ENCODE results near the gene KRTAP5-5.
"Not testable (repeated sequence)": the region's sequence is repeated elsewhere in the genome, so short reads cannot be mapped to it uniquely, and the experiment has no call there.

The KRTAP5-5 gene

DNA sequence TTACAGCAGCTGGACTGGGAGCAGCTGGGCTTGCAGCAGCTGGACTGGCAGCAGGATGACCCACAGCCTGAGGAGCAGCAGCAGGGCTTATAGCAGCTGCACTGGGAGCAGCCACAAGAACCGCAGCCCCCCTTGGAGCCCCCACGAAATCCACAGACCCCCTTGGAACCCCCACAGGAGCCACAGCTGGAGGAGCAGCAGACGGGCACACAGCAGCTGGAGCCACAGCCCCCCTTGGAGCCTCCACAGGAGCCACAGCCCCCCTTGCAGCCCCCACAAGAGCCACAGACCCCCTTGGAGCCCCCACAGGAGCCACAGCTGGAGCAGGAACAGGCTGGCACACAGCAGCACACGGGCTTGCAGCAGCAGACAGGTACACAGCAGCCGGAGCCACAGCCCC is 21.7 kb upstream of the KRTAP5-5 start:
- H3K27me3 ChIP-seq (ENCODE audit: insufficient read depth, low read length), result peaks cover 13% of the 10 kb centered on the region; the same call in 1 of the 2 replicates
- not testable (repeated sequence) for H3K27ac ChIP-seq (ENCODE audit: low read depth, low read length); H3K4me1 ChIP-seq (ENCODE audit: insufficient read depth, low read length); H3K36me3 ChIP-seq (ENCODE audit: insufficient read depth, low read length); H3K9me3 ChIP-seq (ENCODE audit: insufficient read depth, low read depth, low read length); H3K4me3 ChIP-seq (ENCODE audit: low read length); H3K9ac ChIP-seq (ENCODE audit: low read depth, low read length)
- 82% methylated on average over 5 of the region's 5 CpGs for WGBS

DNA sequence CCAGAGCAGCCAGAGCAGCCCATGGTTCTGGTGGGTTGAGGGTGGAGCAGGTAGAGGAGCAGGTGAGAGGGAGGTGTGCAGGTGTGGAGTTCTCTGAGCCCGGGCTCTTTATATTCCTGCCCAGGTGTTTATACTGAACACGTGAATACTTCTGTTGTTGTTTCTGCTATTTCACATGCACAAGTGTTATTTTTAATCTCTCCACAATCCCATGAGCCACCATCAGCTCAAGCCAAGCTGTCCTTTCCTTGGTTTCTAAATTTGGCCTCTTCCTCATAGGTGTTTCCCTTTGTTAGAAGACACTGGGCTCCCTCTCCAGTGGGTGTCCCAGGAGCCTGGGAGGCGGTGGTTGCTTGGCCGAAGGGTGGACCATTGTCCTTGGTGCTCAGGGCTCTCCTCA is 21.2 kb upstream of the KRTAP5-5 start, which contains the start of gene KRTAP5-3:
TSS of gene KRTAP5-3 (minus strand) at position 101 of the 400 bp plus-strand sequence. CDS start at position 23, 78 bp downstream.
- 73% methylated on average over 4 of the region's 4 CpGs for WGBS
- Histone ChIP-seq H3K27ac (ENCODE audit: low read depth, low read length) (no peak within 1 kb of the TSS), H3K36me3 (ENCODE audit: insufficient read depth, low read length) (no peaks in the 10 kb centered on the region), H3K27me3 (ENCODE audit: insufficient read depth, low read length) (peaks cover 13% of the 10 kb centered on the region; the same call in 1 of the 2 replicates), H3K4me3 (ENCODE audit: low read length) (no peak within 1 kb of the TSS), H3K9me3 (ENCODE audit: insufficient read depth, low read depth, low read length) (peaks cover 3% of the 10 kb centered on the region; the same call in 1 of the 2 replicates), H3K4me1 (ENCODE audit: insufficient read depth, low read length) (0 out of 2 replicates have a peak, but pooled peaks cover 9% of the 10 kb centered on the region), H3K9ac (ENCODE audit: low read depth, low read length) (no peak within 1 kb of the TSS)

DNA sequence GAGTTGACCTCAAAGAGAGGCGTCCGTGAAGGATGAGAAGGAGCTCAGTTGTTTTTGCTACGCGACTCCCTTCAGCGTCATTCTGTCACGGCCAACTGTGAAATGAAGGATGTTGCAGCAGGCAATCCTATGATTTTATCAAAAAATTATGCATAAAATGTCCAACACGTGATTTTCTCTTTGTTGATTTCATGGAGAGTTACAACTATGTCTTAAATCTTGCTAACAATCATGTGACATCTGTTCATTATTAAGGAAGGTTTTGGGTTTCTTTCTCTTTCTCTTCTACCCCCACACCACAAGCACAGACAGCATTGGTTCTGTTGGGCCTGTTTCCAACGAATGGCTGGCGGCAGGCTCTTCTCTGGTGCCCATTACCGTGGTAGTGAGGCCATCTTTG is 11.3 kb upstream of the KRTAP5-5 start:
- Histone ChIP-seq H3K9ac (ENCODE audit: low read depth, low read length) (no peak overlapping the region), H3K9me3 (ENCODE audit: insufficient read depth, low read depth, low read length) (no peaks in the 10 kb centered on the region), H3K4me3 (ENCODE audit: low read length) (no peak overlapping the region), H3K27me3 (ENCODE audit: insufficient read depth, low read length) (peaks cover 5% of the 10 kb centered on the region), H3K27ac (ENCODE audit: low read depth, low read length) (no peak overlapping the region), H3K4me1 (ENCODE audit: insufficient read depth, low read length) (no peaks in the 10 kb centered on the region), H3K36me3 (ENCODE audit: insufficient read depth, low read length) (no peaks in the 10 kb centered on the region)
- WGBS, result 82% methylated on average over 10 of the region's 10 CpGs

DNA sequence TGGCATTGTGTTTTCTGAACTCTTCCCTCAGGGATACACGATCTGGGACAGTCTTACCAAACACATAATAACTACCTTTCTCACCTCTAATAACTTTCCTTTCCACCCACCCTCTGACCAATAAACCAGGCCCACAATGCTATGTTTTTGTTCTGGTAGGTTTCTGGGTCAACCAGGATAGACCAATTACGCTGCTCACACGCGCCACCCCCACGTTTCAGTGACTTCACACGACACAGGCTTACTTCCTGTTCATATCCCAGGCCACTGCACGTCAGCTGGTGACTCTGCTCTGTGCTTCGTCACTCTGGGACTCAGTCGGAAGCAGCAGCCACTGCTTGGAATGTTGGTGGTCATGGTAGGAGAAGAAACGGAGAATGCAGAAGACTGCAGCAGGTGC is 10.1 kb upstream of the KRTAP5-5 start:
- H3K27ac ChIP-seq (ENCODE audit: low read depth, low read length), result no peak overlapping the region
- no peak overlapping the region for H3K4me3 ChIP-seq (ENCODE audit: low read length)
- H3K4me1 ChIP-seq (ENCODE audit: insufficient read depth, low read length), result no peaks in the 10 kb centered on the region
- WGBS, result 95% methylated on average over 10 of the region's 10 CpGs
- H3K27me3 ChIP-seq (ENCODE audit: insufficient read depth, low read length), result peaks cover 5% of the 10 kb centered on the region
- no peaks in the 10 kb centered on the region for H3K9me3 ChIP-seq (ENCODE audit: insufficient read depth, low read depth, low read length)
- H3K9ac ChIP-seq (ENCODE audit: low read depth, low read length), result no peak overlapping the region
- H3K36me3 ChIP-seq (ENCODE audit: insufficient read depth, low read length), result no peaks in the 10 kb centered on the region

DNA sequence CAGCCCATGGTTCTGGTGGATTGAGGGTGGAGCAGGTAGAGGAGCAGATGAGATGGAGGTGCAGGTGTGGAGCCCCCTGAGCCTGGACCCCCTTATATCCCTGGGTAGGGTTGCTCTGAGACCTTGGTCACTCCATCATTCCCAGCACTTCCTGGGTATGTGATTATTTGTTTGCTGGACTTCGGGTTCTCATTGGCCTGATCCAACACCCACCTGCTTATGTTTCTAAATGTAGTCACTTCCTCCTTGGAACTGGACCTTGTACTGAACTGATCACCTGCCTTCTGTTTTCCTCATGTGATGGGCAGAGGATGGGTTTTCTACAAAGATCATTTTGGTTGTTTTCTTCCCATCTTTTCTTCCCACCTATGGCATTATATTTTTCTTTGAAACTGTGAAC is 7.5 kb upstream of the KRTAP5-5 start, which contains the start of gene KRTAP5-4:
TSS of gene KRTAP5-4 (minus strand) at position 53 of the 400 bp plus-strand sequence. CDS start at position 8, 45 bp downstream.
- Histone ChIP-seq H3K4me1 (ENCODE audit: insufficient read depth, low read length) (no peaks in the 10 kb centered on the region), H3K36me3 (ENCODE audit: insufficient read depth, low read length) (no peaks in the 10 kb centered on the region), H3K9ac (ENCODE audit: low read depth, low read length) (no peak within 1 kb of the TSS), H3K9me3 (ENCODE audit: insufficient read depth, low read depth, low read length) (no peaks in the 10 kb centered on the region), H3K27me3 (ENCODE audit: insufficient read depth, low read length) (peaks cover 2% of the 10 kb centered on the region), H3K4me3 (ENCODE audit: low read length) (no peak within 1 kb of the TSS), H3K27ac (ENCODE audit: low read depth, low read length) (no peak within 1 kb of the TSS)
- WGBS, result 100% methylated on average over 1 of the region's 1 CpG

DNA sequence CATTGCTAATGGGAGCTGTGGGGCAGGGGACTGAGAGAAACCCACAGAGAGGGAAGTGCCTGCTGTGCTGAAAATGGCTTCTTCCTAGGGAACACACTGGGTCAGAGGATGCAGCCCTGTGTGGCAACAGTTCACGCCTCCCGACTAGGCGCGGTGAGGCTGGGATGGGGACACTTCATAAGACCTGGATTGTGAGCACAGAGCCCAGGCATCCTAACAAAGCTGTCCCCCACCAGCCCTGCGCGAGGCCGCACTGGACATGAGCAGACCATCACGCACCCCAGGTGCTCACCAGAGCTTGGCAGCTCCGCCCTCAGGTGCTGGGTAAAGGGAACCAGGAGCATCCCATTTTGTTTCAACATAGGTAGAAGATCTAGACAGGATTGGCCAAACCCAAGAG is 5.9 kb upstream of the KRTAP5-5 start:
- no peak overlapping the region for H3K4me3 ChIP-seq (ENCODE audit: low read length)
- no peaks in the 10 kb centered on the region for H3K4me1 ChIP-seq (ENCODE audit: insufficient read depth, low read length)
- no peaks in the 10 kb centered on the region for H3K9me3 ChIP-seq (ENCODE audit: insufficient read depth, low read depth, low read length)
- WGBS, result 75% methylated on average over 9 of the region's 9 CpGs
- H3K27me3 ChIP-seq (ENCODE audit: insufficient read depth, low read length), result peaks cover 11% of the 10 kb centered on the region
- H3K9ac ChIP-seq (ENCODE audit: low read depth, low read length), result no peak overlapping the region
- H3K27ac ChIP-seq (ENCODE audit: low read depth, low read length), result no peak overlapping the region
- H3K36me3 ChIP-seq (ENCODE audit: insufficient read depth, low read length), result no peaks in the 10 kb centered on the region

DNA sequence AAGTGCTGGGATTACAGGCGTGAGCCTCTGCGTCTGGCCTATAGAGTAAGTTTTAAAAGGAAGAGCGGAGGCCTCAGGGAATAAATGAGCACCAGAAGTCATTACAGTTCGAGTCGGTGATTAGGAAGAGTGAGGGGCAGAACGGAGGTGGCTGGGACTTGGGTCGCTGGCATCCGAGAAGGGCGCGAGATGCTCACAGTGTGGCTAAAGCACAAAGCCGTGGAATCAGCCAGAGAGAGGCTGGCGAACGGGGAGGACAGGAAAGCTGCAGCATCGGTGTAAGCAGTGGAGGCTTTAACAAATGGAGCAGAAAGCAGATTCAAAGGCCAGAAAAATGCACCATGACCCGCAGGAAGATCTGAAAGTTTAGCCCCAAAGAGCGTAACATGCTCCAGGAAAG is 5.0 kb upstream of the KRTAP5-5 start:
- no peak overlapping the region for H3K4me3 ChIP-seq (ENCODE audit: low read length)
- H3K4me1 ChIP-seq (ENCODE audit: insufficient read depth, low read length), result 0 out of 2 replicates have a peak, but pooled peaks cover 3% of the 10 kb centered on the region
- H3K27ac ChIP-seq (ENCODE audit: low read depth, low read length), result no peak overlapping the region
- peaks cover 18% of the 10 kb centered on the region for H3K27me3 ChIP-seq (ENCODE audit: insufficient read depth, low read length)
- WGBS, result 82% methylated on average over 16 of the region's 16 CpGs
- H3K9me3 ChIP-seq (ENCODE audit: insufficient read depth, low read depth, low read length), result no peaks in the 10 kb centered on the region
- H3K36me3 ChIP-seq (ENCODE audit: insufficient read depth, low read length), result no peaks in the 10 kb centered on the region
- H3K9ac ChIP-seq (ENCODE audit: low read depth, low read length), result no peak overlapping the region

DNA sequence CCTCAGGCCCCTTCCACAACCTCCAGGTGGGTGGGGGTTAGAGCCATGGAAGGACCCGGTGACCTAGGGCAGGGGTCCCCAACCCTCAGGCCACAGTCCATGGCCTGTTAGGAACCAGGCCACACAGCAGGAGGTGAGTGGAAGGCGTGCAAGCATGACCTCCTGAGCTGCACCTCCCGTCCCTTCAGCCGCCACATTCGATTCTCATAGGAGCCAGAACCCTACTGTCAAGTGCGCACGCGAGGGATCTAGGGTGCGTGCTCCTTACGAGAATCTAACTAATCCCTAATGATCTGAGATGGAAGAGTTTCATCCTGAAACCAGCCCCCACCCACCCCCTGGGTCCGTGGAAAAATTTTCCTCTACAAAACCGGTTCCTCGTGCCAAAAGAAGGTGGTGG is 4.0 kb upstream of the KRTAP5-5 start:
- Histone ChIP-seq H3K36me3 (ENCODE audit: insufficient read depth, low read length) (no peaks in the 10 kb centered on the region), H3K9ac (ENCODE audit: low read depth, low read length) (no peak overlapping the region), H3K27me3 (ENCODE audit: insufficient read depth, low read length) (peaks cover 22% of the 10 kb centered on the region), H3K4me3 (ENCODE audit: low read length) (no peak overlapping the region), H3K4me1 (ENCODE audit: insufficient read depth, low read length) (0 out of 2 replicates have a peak, but pooled peaks cover 3% of the 10 kb centered on the region), H3K27ac (ENCODE audit: low read depth, low read length) (no peak overlapping the region), H3K9me3 (ENCODE audit: insufficient read depth, low read depth, low read length) (no peaks in the 10 kb centered on the region)
- WGBS, result 94% methylated on average over 13 of the region's 13 CpGs

DNA sequence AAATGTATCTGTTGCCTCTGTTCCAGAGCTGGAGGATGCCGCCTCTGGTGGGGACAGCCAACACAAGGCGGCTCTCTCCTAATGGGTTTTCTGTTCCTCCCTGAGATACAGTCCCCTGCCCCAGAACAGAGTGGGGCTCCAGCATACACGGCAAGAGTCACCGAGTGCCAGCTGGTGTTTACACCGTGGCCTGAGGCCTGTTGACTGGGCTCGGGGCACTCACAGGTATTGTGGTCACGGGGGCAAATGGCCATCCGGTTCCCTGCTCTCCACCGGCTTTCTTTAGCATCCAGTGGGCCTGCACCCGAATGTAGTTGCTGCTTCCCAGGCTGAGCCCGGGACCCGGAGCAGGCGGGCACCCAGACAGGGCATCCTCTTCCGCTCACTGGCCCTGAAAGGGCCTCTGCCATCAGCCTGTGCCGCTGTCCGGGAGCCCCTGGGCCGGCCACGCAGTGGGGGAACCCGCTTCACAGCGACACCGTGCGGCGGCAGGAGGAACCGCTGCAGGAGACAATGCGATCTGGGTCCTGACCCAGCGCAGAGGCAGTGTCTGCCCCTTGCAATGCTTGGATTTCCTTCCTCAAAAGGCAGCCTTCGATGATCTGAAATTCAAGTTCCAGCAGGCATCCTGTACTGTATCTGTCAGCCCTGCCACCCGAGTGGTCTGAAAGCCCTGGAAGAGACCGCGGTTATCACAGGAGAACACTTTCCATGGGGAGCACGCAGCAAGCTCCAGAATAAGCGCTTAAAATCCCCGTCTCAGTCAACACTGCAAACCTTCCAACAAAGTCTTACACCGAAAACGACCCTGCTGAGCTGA is 859 bp upstream of the KRTAP5-5 start:
- peaks cover 25% of the 10 kb centered on the region for H3K27me3 ChIP-seq (ENCODE audit: insufficient read depth, low read length)
- WGBS, result 41% methylated on average over 35 of the region's 35 CpGs

DNA sequence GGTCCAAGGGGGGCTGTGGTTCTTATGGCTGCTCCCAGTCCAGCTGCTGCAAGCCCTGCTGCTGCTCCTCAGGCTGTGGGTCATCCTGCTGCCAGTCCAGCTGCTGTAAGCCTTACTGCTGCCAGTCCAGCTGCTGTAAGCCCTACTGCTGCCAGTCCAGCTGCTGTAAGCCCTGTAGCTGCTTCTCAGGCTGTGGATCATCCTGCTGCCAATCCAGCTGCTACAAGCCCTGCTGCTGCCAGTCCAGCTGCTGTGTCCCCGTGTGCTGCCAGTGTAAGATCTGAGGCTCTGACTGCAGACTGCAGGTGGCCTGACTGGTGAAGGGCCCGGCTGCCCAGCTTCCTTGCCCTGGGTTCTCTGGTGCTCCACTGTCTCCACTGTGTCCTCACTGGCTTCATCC is 696 bp downstream of the KRTAP5-5 start:
- 87% methylated on average over 2 of the region's 2 CpGs for WGBS
- H3K27me3 ChIP-seq (ENCODE audit: insufficient read depth, low read length), result peaks cover 28% of the 10 kb centered on the region

More for the DNA sequence above, 859 bp upstream of the KRTAP5-5 start:
- Histone ChIP-seq H3K9ac (ENCODE audit: low read depth, low read length) (peak overlapping the region; percentile 29; the same call in 1 of the 2 replicates), H3K4me3 (ENCODE audit: low read length) (no peak overlapping the region), H3K36me3 (ENCODE audit: insufficient read depth, low read length) (no peaks in the 10 kb centered on the region), H3K27ac (ENCODE audit: low read depth, low read length) (no peak overlapping the region), H3K9me3 (ENCODE audit: insufficient read depth, low read depth, low read length) (no peaks in the 10 kb centered on the region), H3K4me1 (ENCODE audit: insufficient read depth, low read length) (0 out of 2 replicates have a peak, but pooled peaks cover 3% of the 10 kb centered on the region)

DNA sequence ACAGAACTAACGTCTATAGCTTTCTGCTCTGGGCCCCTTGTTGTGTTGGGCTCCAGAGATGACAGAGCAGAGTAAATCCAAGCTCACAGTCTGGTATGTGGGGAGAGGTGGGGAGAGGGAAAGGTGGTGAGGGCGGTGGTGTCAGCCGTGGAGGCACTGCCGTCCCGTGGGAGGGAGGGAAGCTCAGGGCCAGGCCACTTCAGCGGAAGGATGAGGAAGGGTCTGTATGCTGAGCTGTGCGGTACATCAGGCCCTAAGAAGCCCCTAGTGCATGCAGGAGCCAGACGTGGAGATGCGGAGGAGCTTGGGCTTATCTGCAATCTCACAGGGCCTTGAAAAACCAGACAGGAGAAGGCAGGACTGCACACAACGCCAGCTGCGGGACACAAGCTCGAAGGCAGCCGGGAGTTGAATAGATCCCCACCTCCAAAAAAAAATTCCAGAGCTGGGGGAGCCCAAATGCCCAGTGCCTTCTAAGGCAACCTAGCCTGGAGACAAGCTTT is 1.5 kb downstream of the KRTAP5-5 start:
- H3K27ac ChIP-seq (ENCODE audit: low read depth, low read length), result no peak overlapping the region
- 0 out of 2 replicates have a peak, but pooled peaks cover 3% of the 10 kb centered on the region for H3K4me1 ChIP-seq (ENCODE audit: insufficient read depth, low read length)
- peaks cover 28% of the 10 kb centered on the region for H3K27me3 ChIP-seq (ENCODE audit: insufficient read depth, low read length)
- no peak overlapping the region for H3K9ac ChIP-seq (ENCODE audit: low read depth, low read length)
- H3K4me3 ChIP-seq (ENCODE audit: low read length), result no peak overlapping the region
- WGBS, result 92% methylated on average over 13 of the region's 13 CpGs
- no peaks in the 10 kb centered on the region for H3K9me3 ChIP-seq (ENCODE audit: insufficient read depth, low read depth, low read length)
- no peaks in the 10 kb centered on the region for H3K36me3 ChIP-seq (ENCODE audit: insufficient read depth, low read length)

More for the DNA sequence above, 696 bp downstream of the KRTAP5-5 start:
- Histone ChIP-seq H3K4me3 (ENCODE audit: low read length) (no peak overlapping the region), H3K9me3 (ENCODE audit: insufficient read depth, low read depth, low read length) (no peaks in the 10 kb centered on the region), H3K9ac (ENCODE audit: low read depth, low read length) (no peak overlapping the region), H3K4me1 (ENCODE audit: insufficient read depth, low read length) (0 out of 2 replicates have a peak, but pooled peaks cover 3% of the 10 kb centered on the region), H3K36me3 (ENCODE audit: insufficient read depth, low read length) (no peaks in the 10 kb centered on the region), H3K27ac (ENCODE audit: low read depth, low read length) (no peak overlapping the region)

All from HUES64 (cell line).